ENCODE measurements around the gene APOA5.

DNA sequence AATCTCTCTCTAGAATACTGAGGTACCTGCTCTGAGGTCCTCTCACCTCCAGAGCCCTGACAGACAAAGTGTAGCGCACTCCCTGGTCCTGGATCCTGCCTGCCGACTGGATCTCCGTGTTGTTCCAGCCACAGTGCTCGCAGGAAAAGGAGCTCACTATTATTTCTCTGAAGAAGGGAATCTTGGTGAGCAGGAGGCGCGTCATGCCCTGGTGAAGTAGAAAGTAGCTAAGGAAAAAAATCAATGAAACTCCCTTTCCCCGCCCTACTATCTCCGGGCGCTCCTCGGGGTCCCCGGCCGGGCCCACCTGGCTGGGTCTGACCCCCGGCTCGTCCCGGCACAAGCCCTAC lies 4.3 kb downstream of the APOA5 start:
- TF ChIP-seq EZH2 (IDR thresholded peaks at IDR 0.05; ENCODE audit: borderline replicate concordance, low read length): no peak
- TF ChIP-seq, protein P1, sequence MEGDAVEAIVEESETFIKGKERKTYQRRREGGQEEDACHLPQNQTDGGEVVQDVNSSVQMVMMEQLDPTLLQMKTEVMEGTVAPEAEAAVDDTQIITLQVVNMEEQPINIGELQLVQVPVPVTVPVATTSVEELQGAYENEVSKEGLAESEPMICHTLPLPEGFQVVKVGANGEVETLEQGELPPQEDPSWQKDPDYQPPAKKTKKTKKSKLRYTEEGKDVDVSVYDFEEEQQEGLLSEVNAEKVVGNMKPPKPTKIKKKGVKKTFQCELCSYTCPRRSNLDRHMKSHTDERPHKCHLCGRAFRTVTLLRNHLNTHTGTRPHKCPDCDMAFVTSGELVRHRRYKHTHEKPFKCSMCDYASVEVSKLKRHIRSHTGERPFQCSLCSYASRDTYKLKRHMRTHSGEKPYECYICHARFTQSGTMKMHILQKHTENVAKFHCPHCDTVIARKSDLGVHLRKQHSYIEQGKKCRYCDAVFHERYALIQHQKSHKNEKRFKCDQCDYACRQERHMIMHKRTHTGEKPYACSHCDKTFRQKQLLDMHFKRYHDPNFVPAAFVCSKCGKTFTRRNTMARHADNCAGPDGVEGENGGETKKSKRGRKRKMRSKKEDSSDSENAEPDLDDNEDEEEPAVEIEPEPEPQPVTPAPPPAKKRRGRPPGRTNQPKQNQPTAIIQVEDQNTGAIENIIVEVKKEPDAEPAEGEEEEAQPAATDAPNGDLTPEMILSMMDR (conservative IDR thresholded peaks at IDR 0.05 in 1 of 2, IDR thresholded peaks at IDR 0.05 in 1 of 2; ENCODE audit: extremely low read depth in 1 of 2, insufficient read depth in 1 of 2, low read depth in 1 of 2, low read length in 2 of 2): no peak
